ENCODE results near the gene ADCY4.

ADCY4 gene

DNA sequence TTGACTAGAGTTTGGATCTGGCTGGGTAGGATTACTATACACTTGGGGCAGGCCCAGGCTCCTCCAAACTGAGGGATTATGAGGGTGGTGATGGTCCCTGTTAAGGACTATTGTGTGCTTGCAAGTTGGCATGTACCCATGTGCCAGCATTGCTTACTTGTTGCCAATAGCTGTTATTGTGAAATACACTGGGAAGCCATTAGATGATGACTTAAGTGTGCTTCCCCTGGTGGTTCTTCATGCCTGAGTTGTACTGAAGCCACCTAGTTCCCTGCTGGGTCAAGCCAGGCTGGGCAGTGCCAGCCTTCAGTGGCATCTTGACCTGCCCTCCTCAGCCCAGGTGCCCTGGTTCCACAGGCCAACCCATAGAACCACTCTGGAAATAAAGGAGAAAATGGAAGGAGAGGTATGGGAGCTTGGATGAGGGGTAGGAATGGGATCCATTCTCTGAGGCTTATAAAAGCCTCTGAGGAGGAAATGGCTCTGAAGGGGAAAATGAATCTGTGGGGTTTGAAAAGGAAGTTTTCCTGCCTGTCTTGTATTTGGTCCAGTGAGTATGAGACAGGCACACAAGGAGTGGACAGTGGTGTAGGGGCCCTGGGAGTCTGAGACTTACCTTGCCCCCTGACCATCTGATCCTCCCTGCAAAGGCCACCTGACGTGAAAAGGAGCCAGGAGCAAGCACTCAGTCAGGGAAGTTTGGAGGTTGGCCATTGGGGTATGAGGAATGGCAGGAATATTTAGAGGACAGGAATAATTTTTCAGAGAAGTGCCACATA, 22.8 kb downstream of the ADCY4 start:
- no peak overlapping the region for H3K9ac ChIP-seq (ENCODE audit: low read depth, low read length)
- no peak overlapping the region for H3K4me3 ChIP-seq (ENCODE audit: low read length)
- H3K27ac ChIP-seq (ENCODE audit: low read depth, low read length) = no peak overlapping the region
- H3K9me3 ChIP-seq (ENCODE audit: insufficient read depth, low read depth, low read length) = no peaks in the 10 kb centered on the region
- no peaks in the 10 kb centered on the region for H3K27me3 ChIP-seq (ENCODE audit: insufficient read depth, low read length)
- H3K36me3 ChIP-seq (ENCODE audit: insufficient read depth, low read length) = peaks cover 19% of the 10 kb centered on the region
- H3K4me1 ChIP-seq (ENCODE audit: insufficient read depth, low read length) = no peaks in the 10 kb centered on the region
- WGBS = 94% methylated on average over 1 of the region's 1 CpG

DNA sequence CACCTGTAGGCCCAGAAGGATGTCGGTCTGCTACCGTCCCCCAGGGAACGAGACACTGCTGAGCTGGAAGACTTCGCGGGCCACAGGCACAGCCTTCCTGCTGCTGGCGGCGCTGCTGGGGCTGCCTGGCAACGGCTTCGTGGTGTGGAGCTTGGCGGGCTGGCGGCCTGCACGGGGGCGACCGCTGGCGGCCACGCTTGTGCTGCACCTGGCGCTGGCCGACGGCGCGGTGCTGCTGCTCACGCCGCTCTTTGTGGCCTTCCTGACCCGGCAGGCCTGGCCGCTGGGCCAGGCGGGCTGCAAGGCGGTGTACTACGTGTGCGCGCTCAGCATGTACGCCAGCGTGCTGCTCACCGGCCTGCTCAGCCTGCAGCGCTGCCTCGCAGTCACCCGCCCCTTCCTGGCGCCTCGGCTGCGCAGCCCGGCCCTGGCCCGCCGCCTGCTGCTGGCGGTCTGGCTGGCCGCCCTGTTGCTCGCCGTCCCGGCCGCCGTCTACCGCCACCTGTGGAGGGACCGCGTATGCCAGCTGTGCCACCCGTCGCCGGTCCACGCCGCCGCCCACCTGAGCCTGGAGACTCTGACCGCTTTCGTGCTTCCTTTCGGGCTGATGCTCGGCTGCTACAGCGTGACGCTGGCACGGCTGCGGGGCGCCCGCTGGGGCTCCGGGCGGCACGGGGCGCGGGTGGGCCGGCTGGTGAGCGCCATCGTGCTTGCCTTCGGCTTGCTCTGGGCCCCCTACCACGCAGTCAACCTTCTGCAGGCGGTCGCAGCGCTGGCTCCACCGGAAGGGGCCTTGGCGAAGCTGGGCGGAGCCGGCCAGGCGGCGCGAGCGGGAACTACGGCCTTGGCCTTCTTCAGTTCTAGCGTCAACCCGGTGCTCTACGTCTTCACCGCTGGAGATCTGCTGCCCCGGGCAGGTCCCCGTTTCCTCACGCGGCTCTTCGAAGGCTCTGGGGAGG, 23.9 kb downstream of the ADCY4 start, which contains the start of gene LTB4R:
TSS of gene LTB4R (plus strand) at position 857 of the 959 bp plus-strand sequence. CDS start 4,150 bp downstream, outside the sequence.
- Histone ChIP-seq H3K27me3 (ENCODE audit: insufficient read depth, low read length) (no peaks in the 10 kb centered on the region), H3K4me1 (ENCODE audit: insufficient read depth, low read length) (no peaks in the 10 kb centered on the region)
- WGBS = 96% methylated on average over 99 of the region's 99 CpGs

DNA sequence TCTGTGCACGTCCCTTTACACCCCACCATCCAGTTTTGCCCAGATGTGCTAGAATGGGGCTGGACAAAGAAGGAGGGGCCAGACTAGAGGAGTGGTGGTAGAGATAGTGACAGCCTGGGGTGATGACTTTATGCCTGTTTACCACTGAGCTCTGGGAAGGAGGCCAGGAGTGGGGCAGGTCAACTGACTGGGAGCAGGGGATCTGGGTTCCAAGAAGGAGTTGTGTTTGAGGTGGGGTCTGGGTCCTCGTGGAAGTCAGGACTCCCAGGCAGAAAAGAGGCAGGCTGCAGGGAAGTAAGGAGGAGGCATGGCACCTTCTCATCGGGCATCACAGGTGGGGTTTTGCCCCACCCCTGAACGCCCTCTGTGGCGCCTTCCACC, 24.6 kb downstream of the ADCY4 start:
- Histone ChIP-seq H3K9ac (ENCODE audit: low read depth, low read length) (no peak overlapping the region), H3K9me3 (ENCODE audit: insufficient read depth, low read depth, low read length) (no peaks in the 10 kb centered on the region), H3K4me3 (ENCODE audit: low read length) (no peak overlapping the region), H3K36me3 (ENCODE audit: insufficient read depth, low read length) (peaks cover 37% of the 10 kb centered on the region), H3K27ac (ENCODE audit: low read depth, low read length) (no peak overlapping the region), H3K27me3 (ENCODE audit: insufficient read depth, low read length) (no peaks in the 10 kb centered on the region), H3K4me1 (ENCODE audit: insufficient read depth, low read length) (no peaks in the 10 kb centered on the region)
- WGBS = 91% methylated on average over 5 of the region's 5 CpGs

More for the DNA sequence above, 23.9 kb downstream of the ADCY4 start, which contains the start of gene LTB4R:
- Histone ChIP-seq H3K27ac (ENCODE audit: low read depth, low read length) (no peak within 1 kb of the TSS), H3K9me3 (ENCODE audit: insufficient read depth, low read depth, low read length) (no peaks in the 10 kb centered on the region), H3K36me3 (ENCODE audit: insufficient read depth, low read length) (peaks cover 30% of the 10 kb centered on the region), H3K9ac (ENCODE audit: low read depth, low read length) (no peak within 1 kb of the TSS), H3K4me3 (ENCODE audit: low read length) (no peak within 1 kb of the TSS)

DNA sequence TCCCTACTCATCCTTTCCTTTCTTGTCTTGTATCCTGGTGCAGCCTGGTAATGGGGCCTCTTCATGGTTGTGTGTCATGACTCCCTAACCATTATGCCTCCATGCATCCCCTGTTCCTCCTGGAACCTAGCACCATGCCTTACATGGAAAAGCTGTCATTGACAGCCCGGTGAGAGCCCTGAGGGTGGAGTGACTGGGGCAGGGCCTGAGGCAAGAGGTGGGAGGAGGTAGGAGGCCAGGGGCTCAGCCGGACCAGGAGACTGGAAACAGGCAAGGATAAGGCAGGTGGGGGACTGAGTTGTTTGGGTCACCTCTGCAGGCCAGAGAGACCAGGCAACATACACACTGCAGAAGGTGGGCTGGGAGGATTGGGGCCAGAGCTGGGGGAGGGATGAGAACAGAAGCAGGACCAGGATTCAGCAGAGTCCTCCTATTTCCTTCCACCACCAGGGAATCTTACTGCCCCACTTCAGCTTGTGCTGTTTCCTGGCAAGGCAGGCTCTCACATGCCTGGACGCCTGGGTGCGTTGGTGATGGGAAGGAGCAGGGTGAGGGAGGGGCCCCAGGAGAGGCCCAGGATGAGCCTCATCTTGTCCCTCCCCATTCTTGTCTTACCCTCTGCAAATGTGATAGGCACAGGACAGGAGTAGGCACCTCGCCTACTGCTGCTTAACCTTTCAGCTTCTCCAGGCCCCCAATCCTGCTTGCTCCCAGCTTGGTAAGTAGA, 25.2 kb downstream of the ADCY4 start, which contains the start of gene LTB4R2:
TSS of gene LTB4R2 (plus strand) at position 603 of the 727 bp plus-strand sequence. CDS start 525 bp downstream, outside the sequence.
- Histone ChIP-seq H3K9me3 (ENCODE audit: insufficient read depth, low read depth, low read length) (no peaks in the 10 kb centered on the region), H3K4me3 (ENCODE audit: low read length) (no peak within 1 kb of the TSS), H3K27me3 (ENCODE audit: insufficient read depth, low read length) (no peaks in the 10 kb centered on the region), H3K4me1 (ENCODE audit: insufficient read depth, low read length) (no peaks in the 10 kb centered on the region), H3K36me3 (ENCODE audit: insufficient read depth, low read length) (peaks cover 43% of the 10 kb centered on the region), H3K9ac (ENCODE audit: low read depth, low read length) (no peak within 1 kb of the TSS), H3K27ac (ENCODE audit: low read depth, low read length) (no peak within 1 kb of the TSS)
- 91% methylated on average over 5 of the region's 5 CpGs for WGBS

DNA sequence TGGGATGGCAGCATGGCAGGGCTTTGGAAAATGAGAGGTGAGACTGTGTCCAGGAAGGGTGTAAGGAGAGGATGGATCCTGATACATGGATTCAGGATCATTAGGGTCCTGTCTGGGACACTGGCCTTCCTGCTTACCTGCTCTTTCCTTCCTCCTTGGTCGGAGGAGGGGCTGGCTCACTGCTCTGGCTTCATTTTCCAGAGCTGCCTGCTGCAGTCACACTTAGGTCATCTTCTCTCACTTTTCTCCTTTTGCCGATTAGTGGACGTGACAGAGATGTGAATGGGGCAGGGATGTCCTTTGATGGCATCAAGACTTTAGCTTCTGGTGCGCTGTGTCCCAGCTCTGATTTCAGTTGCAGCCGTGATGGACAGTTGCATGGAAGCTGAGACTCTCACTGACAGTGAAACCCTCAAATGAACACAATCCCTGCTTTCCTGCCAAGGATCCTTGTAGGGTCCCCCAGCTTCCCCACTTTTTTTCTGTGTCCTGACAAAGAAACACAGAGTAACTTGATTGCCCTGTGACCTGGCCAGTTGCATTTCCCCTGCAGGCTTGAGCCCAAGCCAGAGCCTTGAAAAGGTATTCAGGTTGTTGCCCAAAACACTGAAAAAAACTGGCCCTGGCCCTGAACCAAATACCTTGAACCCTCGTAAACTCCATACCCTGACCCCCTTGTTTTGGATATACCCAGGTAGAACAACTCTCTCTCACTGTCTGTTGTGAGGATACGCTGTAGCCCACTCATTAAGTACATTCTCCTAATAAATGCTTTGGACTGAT, 26.3 kb downstream of the ADCY4 start:
- Histone ChIP-seq H3K36me3 (ENCODE audit: insufficient read depth, low read length) (peaks cover 54% of the 10 kb centered on the region), H3K9ac (ENCODE audit: low read depth, low read length) (no peak overlapping the region), H3K9me3 (ENCODE audit: insufficient read depth, low read depth, low read length) (no peaks in the 10 kb centered on the region), H3K4me3 (ENCODE audit: low read length) (no peak overlapping the region), H3K4me1 (ENCODE audit: insufficient read depth, low read length) (no peaks in the 10 kb centered on the region), H3K27ac (ENCODE audit: low read depth, low read length) (no peak overlapping the region), H3K27me3 (ENCODE audit: insufficient read depth, low read length) (no peaks in the 10 kb centered on the region)
- 95% methylated on average over 7 of the region's 7 CpGs for WGBS

DNA sequence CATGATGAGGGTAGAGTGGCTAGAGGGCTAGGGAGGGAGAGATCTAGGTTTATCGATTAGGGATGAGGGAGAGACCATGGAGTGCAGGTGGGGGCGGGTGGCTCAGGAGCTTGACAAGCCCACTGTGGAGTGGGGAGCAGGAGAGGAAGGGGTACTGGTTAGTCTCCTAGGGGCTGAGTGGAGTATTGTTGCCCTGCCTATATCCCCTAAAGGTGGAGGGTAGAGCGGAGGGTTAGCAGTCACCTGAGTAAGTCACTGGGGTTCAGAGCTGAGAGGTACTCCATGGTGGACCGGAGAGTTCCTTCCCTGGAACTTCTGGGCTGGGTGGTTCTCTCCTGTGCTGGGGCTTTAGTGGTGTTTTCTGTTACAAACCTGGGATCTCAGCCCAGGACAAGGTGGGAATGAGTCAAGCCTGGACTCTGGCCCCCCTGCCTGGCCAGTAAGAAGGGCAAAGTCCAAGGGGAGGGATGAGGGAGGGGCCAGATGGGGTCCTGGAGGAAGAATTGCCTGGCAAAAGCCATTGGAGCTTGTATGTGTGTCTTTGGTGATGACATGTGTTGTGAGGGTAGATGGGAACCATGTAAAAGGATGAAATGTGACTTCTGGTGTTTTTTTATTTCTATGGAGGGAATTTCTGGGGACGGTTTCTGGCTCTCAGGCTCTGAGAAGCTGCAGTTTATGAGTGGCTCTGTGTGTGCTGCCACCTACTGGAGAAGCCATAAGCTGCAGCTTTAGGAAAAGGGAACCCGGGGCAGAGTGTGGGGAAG, 27.1 kb downstream of the ADCY4 start, which contains the start of gene CIDEB:
TSS of gene CIDEB (minus strand) at position 403 of the 767 bp plus-strand sequence. CDS start at position 284, 119 bp downstream.
- Histone ChIP-seq H3K27ac (ENCODE audit: low read depth, low read length) (no peak within 1 kb of the TSS), H3K4me3 (ENCODE audit: low read length) (no peak within 1 kb of the TSS)
- WGBS = 69% methylated on average over 6 of the region's 6 CpGs

DNA sequence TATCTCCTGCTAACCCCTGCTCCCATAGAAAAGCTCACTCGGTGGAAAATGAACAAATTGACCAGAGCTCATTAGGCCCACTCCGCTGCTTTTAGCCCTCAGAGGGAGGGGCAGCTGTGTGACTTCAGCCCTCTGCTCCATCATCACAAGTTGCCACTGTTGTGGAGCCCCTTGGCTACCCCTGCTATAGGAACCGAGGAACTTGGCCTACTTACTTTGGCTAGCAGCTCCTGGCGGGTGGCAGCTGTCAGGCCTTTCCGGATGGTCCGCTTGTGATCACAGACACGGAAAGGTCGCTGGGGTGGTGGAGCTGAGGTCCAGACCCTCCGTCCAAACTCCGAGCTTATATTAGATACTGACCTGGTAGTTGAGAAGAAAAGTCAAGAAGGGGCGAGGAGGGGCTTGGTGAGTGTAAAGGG, 27.7 kb downstream of the ADCY4 start:
- Histone ChIP-seq H3K27me3 (ENCODE audit: insufficient read depth, low read length) (no peaks in the 10 kb centered on the region), H3K36me3 (ENCODE audit: insufficient read depth, low read length) (peaks cover 66% of the 10 kb centered on the region), H3K9ac (ENCODE audit: low read depth, low read length) (no peak overlapping the region), H3K4me3 (ENCODE audit: low read length) (no peak overlapping the region), H3K27ac (ENCODE audit: low read depth, low read length) (no peak overlapping the region), H3K9me3 (ENCODE audit: insufficient read depth, low read depth, low read length) (no peaks in the 10 kb centered on the region), H3K4me1 (ENCODE audit: insufficient read depth, low read length) (no peaks in the 10 kb centered on the region)
- 86% methylated on average over 11 of the region's 11 CpGs for WGBS

More for the DNA sequence above, 27.1 kb downstream of the ADCY4 start, which contains the start of gene CIDEB:
- Histone ChIP-seq H3K9me3 (ENCODE audit: insufficient read depth, low read depth, low read length) (no peaks in the 10 kb centered on the region), H3K27me3 (ENCODE audit: insufficient read depth, low read length) (no peaks in the 10 kb centered on the region), H3K9ac (ENCODE audit: low read depth, low read length) (no peak within 1 kb of the TSS), H3K4me1 (ENCODE audit: insufficient read depth, low read length) (no peaks in the 10 kb centered on the region), H3K36me3 (ENCODE audit: insufficient read depth, low read length) (peaks cover 62% of the 10 kb centered on the region)

DNA sequence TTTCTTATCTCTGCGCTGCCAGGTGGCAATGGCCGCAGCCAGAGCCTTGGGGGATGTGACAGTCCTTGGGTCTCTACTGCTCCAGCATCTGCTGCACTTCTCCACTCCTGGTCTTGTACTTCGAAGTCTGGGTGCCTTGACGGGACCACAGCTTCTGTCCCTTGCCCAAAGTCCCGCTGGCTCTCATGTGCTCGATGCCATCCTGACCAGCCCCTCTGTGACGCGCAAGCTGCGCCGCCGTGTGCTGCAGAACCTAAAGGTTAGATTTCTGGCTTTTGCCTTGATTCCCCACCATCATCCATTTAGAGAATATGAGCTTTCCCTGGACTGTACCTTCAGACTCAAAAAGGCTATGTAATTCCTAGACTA, 30.9 kb downstream of the ADCY4 start:
- H3K36me3 ChIP-seq (ENCODE audit: insufficient read depth, low read length) = peaks cover 62% of the 10 kb centered on the region
- H3K9ac ChIP-seq (ENCODE audit: low read depth, low read length) = no peak overlapping the region
- no peaks in the 10 kb centered on the region for H3K27me3 ChIP-seq (ENCODE audit: insufficient read depth, low read length)
- H3K9me3 ChIP-seq (ENCODE audit: insufficient read depth, low read depth, low read length) = no peaks in the 10 kb centered on the region
- no peak overlapping the region for H3K27ac ChIP-seq (ENCODE audit: low read depth, low read length)
- WGBS = 96% methylated on average over 11 of the region's 11 CpGs
- H3K4me1 ChIP-seq (ENCODE audit: insufficient read depth, low read length) = no peaks in the 10 kb centered on the region; the same call in 1 of the 2 replicates
- no peak overlapping the region for H3K4me3 ChIP-seq (ENCODE audit: low read length)

DNA sequence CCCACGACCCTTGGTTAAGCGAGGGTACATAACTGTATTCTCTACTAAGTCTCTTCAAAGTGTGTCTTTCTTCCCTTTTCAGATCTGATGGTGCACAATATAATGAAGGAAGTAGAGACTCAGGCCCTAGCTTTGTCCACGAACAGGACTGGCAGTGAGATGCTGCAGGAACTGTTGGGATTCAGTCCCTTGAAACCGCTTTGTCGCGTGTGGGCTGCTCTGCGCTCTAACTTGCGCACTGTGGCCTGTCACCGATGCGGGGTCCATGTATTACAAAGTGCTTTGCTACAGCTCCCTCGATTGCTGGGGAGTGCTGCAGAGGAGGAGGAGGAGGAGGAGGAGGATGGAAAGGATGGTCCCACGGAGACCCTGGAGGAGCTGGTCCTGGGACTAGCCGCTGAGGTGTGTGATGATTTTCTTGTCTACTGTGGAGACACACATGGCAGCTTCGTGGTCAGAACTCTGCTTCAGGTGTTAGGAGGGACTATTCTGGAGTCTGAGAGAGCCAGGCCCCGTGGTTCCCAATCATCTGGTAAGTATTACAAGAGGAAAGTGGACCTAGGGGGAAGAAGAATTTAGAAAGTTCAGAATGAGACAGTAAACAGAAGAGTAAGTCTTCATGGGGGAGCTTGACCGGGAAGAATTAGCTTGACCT, 34.4 kb downstream of the ADCY4 start:
- WGBS = 39% methylated on average over 16 of the region's 16 CpGs
- Histone ChIP-seq H3K27me3 (ENCODE audit: insufficient read depth, low read length) (no peaks in the 10 kb centered on the region), H3K36me3 (ENCODE audit: insufficient read depth, low read length) (peaks cover 55% of the 10 kb centered on the region), H3K9ac (ENCODE audit: low read depth, low read length) (peak overlapping the region; percentile 78), H3K4me3 (ENCODE audit: low read length) (peak overlapping the region; percentile 73), H3K4me1 (ENCODE audit: insufficient read depth, low read length) (peaks cover 2% of the 10 kb centered on the region; the same call in 1 of the 2 replicates), H3K9me3 (ENCODE audit: insufficient read depth, low read depth, low read length) (no peaks in the 10 kb centered on the region), H3K27ac (ENCODE audit: low read depth, low read length) (no peak overlapping the region)

Data from HUES64 (cell line).